OCI-LY7 (cell line): ENCODE measurements around the gene VPS13D. TPM values are rescaled to one million over a fixed set of nuclear protein-coding genes. Genes with fewer than 3 reads are reported as not detected.

Experiments used
- BruUV-seq: library from RNA; stranded (reverse); fragments of 400-500 nt; replicated peaks from 2 replicates; lab custom pipeline; 2021; lab: Mats Ljungman, UMichigan
- CTCF ChIA-PET: fragments of 300-600 bp; sonication (Branson Sonifier 250); formaldehyde crosslinking; loops from one replicate; lab custom pipeline; 2022; ENCODE audit warnings: antibody characterized with exemption; ENCODE audit not compliant: unreplicated experiment; lab: Charles Lee
- POLR2A ChIA-PET: fragments of 300-600 bp; sonication (Branson Sonifier 250); formaldehyde crosslinking; loops from one replicate; lab custom pipeline; 2022; ENCODE audit warnings: antibody characterized with exemption; lab: Charles Lee
- DNase-seq: peaks from one replicate; pipeline ENCODE4 v3.0.0-alpha.2; 2015; ENCODE audit warnings: low spot score
- H2AFZ ChIP-seq: fragments of 200-600 bp; sonication (generic), shearing (Covaris generic); 2 replicates; pipeline ENCODE4 v1.6.1; 2014; ENCODE audit warnings: mild to moderate bottlenecking, antibody characterized with exemption, low read length, moderate library complexity
- H3K27ac ChIP-seq: fragments of 200-600 bp; sonication (generic); 2 replicates; pipeline ENCODE4 v1.5.1; 2014; ENCODE audit warnings: mixed run types, low read depth, mild to moderate bottlenecking, moderate library complexity, low read length, inconsistent platforms; ENCODE audit not compliant: poor library complexity, severe bottlenecking
- H3K36me3 ChIP-seq: fragments of 200-600 bp; sonication (generic); 2 replicates; pipeline ENCODE4 v1.6.1; 2014; ENCODE audit warnings: mild to moderate bottlenecking, antibody characterized with exemption, low read length, moderate library complexity, mixed read lengths; ENCODE audit not compliant: insufficient read depth
- H3K4me1 ChIP-seq: fragments of 200-600 bp; sonication (generic); 2 replicates; pipeline ENCODE4 v1.5.1; 2014; ENCODE audit warnings: mild to moderate bottlenecking, low read length; ENCODE audit not compliant: insufficient read depth, poor library complexity, severe bottlenecking
- H3K4me2 ChIP-seq: fragments of 200-600 bp; sonication (generic); 2 replicates; pipeline ENCODE4 v1.6.1; 2014; ENCODE audit warnings: mild to moderate bottlenecking, low read length
- H3K4me3 ChIP-seq: fragments of 200-600 bp; sonication (generic); 2 replicates; pipeline ENCODE4 v1.5.1; 2014; ENCODE audit warnings: mild to moderate bottlenecking, low read depth, low read length; ENCODE audit not compliant: poor library complexity, severe bottlenecking
- H3K79me2 ChIP-seq: fragments of 200-600 bp; sonication (generic); 2 replicates; pipeline ENCODE4 v1.6.1; 2016; ENCODE audit warnings: low read depth, mild to moderate bottlenecking, low read length, moderate library complexity, mixed read lengths; ENCODE audit not compliant: insufficient read depth
- H3K9me2 ChIP-seq: fragments of 200-600 bp; sonication (generic); 2 replicates; pipeline ENCODE4 v1.6.1; 2016; ENCODE audit warnings: mild to moderate bottlenecking, low read length, mixed read lengths; ENCODE audit not compliant: insufficient read depth
- H3K9me3 ChIP-seq: fragments of 200-600 bp; sonication (generic); 2 replicates; pipeline ENCODE4 v1.6.1; 2014; ENCODE audit warnings: mild to moderate bottlenecking, mixed run types, low read length, mixed read lengths
- H4K20me1 ChIP-seq: fragments of 200-600 bp; sonication (generic); 2 replicates; pipeline ENCODE4 v1.6.1; 2014; ENCODE audit warnings: mild to moderate bottlenecking, antibody characterized with exemption, low read length, moderate library complexity, mixed read lengths; ENCODE audit not compliant: insufficient read depth
- EZH2phosphoT487 ChIP-seq: fragments of 200-600 bp; sonication (generic); IDR thresholded peaks from 2 replicates; pipeline ENCODE4 v1.6.1; 2018; ENCODE audit warnings: low read depth, borderline replicate concordance, mild to moderate bottlenecking, mixed run types, antibody characterized with exemption, low read length, moderate library complexity, mixed read lengths
- intact Hi-C: fragments of 100-400 bp; cut with micrococcal nuclease; formaldehyde crosslinking; loops from one replicate; pipeline ENCODE4 v1.10.0; 2022; ENCODE audit not compliant: unreplicated experiment
- total RNA-seq, 2 experiments: library from RNA; depleted of rRNA in 1 of 2; stranded (reverse); fragments of >200 nt in 1 of 2; shearing (Covaris generic) in 1 of 2; gene quantifications; 2 replicates each; pipeline ENCODE4 v1.2.3, GENCODE V29; 2014 to 2022
- TF ChIP-seq, protein P1 (sequence below): fragments of 200-600 bp; sonication (generic); conservative IDR thresholded peaks from 2 replicates; pipeline ENCODE4 v1.5.1; 2014; ENCODE audit warnings: mild to moderate bottlenecking, antibody characterized with exemption, low read length, moderate library complexity, mixed read lengths

The VPS13D gene
- total RNA-seq, 2 experiments from 2014 or later = 23.9 to 39.2 TPM

DNA sequence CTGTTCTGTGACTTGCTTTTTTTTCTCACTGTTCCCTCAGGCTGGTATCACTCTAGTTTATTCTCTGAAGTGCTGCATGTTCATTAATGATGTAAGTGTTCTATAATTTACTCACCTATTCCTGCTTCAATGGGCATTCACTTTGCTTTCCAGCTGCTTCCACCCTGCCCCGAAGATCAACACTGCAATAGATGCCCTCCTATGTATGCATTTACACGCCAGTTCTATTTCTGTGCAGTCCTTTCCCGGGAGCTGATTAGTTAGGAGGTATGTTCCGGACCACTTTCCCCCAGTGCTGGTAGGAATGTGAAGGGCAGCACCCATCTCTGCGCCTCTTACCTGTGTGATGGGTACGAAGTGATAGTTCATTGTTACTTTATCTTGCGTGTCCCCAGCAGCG is 284.8 kb downstream of the VPS13D start:
- H3K79me2 ChIP-seq = no peaks in the 10 kb centered on the region
- TF ChIP-seq EZH2phosphoT487 = no peak
- TF ChIP-seq, protein P1, sequence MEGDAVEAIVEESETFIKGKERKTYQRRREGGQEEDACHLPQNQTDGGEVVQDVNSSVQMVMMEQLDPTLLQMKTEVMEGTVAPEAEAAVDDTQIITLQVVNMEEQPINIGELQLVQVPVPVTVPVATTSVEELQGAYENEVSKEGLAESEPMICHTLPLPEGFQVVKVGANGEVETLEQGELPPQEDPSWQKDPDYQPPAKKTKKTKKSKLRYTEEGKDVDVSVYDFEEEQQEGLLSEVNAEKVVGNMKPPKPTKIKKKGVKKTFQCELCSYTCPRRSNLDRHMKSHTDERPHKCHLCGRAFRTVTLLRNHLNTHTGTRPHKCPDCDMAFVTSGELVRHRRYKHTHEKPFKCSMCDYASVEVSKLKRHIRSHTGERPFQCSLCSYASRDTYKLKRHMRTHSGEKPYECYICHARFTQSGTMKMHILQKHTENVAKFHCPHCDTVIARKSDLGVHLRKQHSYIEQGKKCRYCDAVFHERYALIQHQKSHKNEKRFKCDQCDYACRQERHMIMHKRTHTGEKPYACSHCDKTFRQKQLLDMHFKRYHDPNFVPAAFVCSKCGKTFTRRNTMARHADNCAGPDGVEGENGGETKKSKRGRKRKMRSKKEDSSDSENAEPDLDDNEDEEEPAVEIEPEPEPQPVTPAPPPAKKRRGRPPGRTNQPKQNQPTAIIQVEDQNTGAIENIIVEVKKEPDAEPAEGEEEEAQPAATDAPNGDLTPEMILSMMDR = no peak
- POLR2A ChIA-PET = no interaction called here
- no peak overlapping the region for H2AFZ ChIP-seq
- no peaks in the 10 kb centered on the region for H3K36me3 ChIP-seq
- CTCF ChIA-PET = no interaction called here
- BruUV-seq = no TSS peak
- intact Hi-C loops = no loop called here
- no peaks in the 10 kb centered on the region for H3K9me2 ChIP-seq
- no peak overlapping the region for H3K27ac ChIP-seq
- H3K4me2 ChIP-seq = no peak overlapping the region
- H3K4me3 ChIP-seq = no peak overlapping the region
- DNase-seq = no peak
- H3K4me1 ChIP-seq = no peaks in the 10 kb centered on the region
- H4K20me1 ChIP-seq = no peaks in the 10 kb centered on the region
- H3K9me3 ChIP-seq = no peaks in the 10 kb centered on the region

DNA sequence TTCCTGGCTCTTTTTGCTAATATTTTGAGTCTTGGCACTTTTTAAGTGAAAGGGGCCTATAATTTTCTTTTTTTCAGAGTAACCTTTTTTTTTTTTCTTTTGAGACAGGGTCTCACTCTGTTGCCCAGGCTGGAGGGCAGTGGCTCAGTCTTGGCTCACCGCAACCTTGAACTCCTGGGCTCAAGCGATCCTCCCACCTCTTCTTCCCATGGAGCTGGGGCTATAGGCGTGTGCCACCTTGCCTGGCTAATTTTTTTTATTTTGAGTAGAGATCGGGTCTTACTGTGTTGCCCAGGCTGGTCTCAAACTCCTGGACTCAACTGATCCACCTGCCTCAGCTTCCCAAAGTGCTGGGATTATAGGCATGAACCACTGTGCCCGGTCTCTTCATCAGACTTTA is 285.4 kb downstream of the VPS13D start:
- CTCF ChIA-PET = no interaction called here
- no peak for DNase-seq
- no peaks in the 10 kb centered on the region for H3K36me3 ChIP-seq
- no peak for TF ChIP-seq EZH2phosphoT487
- TF ChIP-seq, protein P1 = no peak
- H3K4me3 ChIP-seq = no peak overlapping the region
- intact Hi-C loops = no loop called here
- no peak overlapping the region for H3K4me2 ChIP-seq
- H3K4me1 ChIP-seq = no peaks in the 10 kb centered on the region
- no peak overlapping the region for H3K27ac ChIP-seq
- no peaks in the 10 kb centered on the region for H3K9me3 ChIP-seq
- H4K20me1 ChIP-seq = no peaks in the 10 kb centered on the region
- BruUV-seq = no TSS peak
- POLR2A ChIA-PET = no interaction called here
- H3K79me2 ChIP-seq = no peaks in the 10 kb centered on the region
- H3K9me2 ChIP-seq = no peaks in the 10 kb centered on the region
- no peak overlapping the region for H2AFZ ChIP-seq

DNA sequence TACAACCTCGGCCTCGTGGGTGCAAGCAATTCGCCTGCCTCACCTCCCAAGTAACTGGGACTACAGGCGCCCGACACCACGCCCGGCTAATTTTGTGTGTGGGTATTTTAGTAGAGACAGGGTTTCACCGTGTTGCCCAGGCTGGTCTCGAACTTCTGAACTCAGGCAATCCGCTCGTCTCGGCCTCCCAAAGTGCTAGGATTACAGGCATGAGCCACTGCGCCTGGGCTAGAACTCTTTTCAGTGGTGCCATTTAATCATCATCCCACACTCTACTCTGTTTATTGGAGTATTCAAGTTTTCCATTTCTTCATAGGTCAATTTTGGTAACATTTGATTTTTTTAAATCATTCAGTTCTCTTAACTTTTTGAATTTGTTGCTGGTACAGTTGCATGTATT is 286.9 kb downstream of the VPS13D start:
- ChIA-PET POLR2A (no interaction called here), CTCF (no interaction called here)
- DNase-seq = no peak
- no peaks in the 10 kb centered on the region for H3K9me3 ChIP-seq
- H3K4me3 ChIP-seq = no peak overlapping the region
- no peak for TF ChIP-seq EZH2phosphoT487
- TF ChIP-seq, protein P1 = no peak
- no peaks in the 10 kb centered on the region for H3K36me3 ChIP-seq
- no TSS peak for BruUV-seq
- H3K4me2 ChIP-seq = no peak overlapping the region
- H3K79me2 ChIP-seq = no peaks in the 10 kb centered on the region
- no peak overlapping the region for H2AFZ ChIP-seq
- H3K9me2 ChIP-seq = no peaks in the 10 kb centered on the region
- no peaks in the 10 kb centered on the region for H3K4me1 ChIP-seq
- intact Hi-C loops = no loop called here
- H4K20me1 ChIP-seq = no peaks in the 10 kb centered on the region
- no peak overlapping the region for H3K27ac ChIP-seq
